CD4-positive, alpha-beta T cell treated with Interleukin-4 for 4 hours (primary cell): Measurements from ENCODE around the gene YWHAH.
"Not testable (repeated sequence)": the region's sequence is repeated elsewhere in the genome, so short reads cannot be mapped to it uniquely, and the experiment has no call there.

Experiments
- DNase-seq: peaks from one replicate; pipeline ENCODE4 v3.0.0-alpha.2; 2020

Gene YWHAH

GRCh38 chr22:31951194-31952093 is 7.1 kb downstream of the YWHAH start:
- no peak for DNase-seq

GRCh38 chr22:31952094-31952401 is 7.7 kb downstream of the YWHAH start:
- DNase-seq, result no peak

- DNase-seq, result no peak
These were observed 8.1 kb downstream of the YWHAH start for GRCh38 chr22:31952472-31952871.

GRCh38 chr22:31953261-31953660 is 8.9 kb downstream of the YWHAH start:
- no peak for DNase-seq

GRCh38 chr22:31954535-31955523 is 10.5 kb downstream of the YWHAH start:
- no peak for DNase-seq

- DNase-seq, result no peak
These were observed 12.0 kb downstream of the YWHAH start for GRCh38 chr22:31956360-31956759.

- DNase-seq, result no peak
These were observed 13.7 kb downstream of the YWHAH start for GRCh38 chr22:31957970-31958594.

GRCh38 chr22:31958625-31959239 is 14.4 kb downstream of the YWHAH start:
- peak; percentile 47 for DNase-seq

GRCh38 chr22:31960767-31961166 is 16.4 kb downstream of the YWHAH start:
- no peak for DNase-seq

- no peak for DNase-seq
These were observed 18.2 kb downstream of the YWHAH start for GRCh38 chr22:31962387-31963125.

GRCh38 chr22:31968022-31968421 is 23.7 kb downstream of the YWHAH start:
- DNase-seq, result no peak

GRCh38 chr22:31969789-31970489 is 25.6 kb downstream of the YWHAH start:
- DNase-seq, result peak; percentile 71

- DNase-seq, result peak; percentile 79
These were observed 26.4 kb downstream of the YWHAH start for GRCh38 chr22:31970490-31971444.

GRCh38 chr22:31972180-31972579 is 27.8 kb downstream of the YWHAH start:
- DNase-seq, result no peak

- no peak for DNase-seq
These were observed 29.4 kb downstream of the YWHAH start for GRCh38 chr22:31973739-31974138.

- DNase-seq, result peak; percentile 69
These were observed 33.0 kb downstream of the YWHAH start for GRCh38 chr22:31977141-31977841.

GRCh38 chr22:31977939-31978338 is 33.6 kb downstream of the YWHAH start:
- no peak for DNase-seq

- DNase-seq, result no peak
These were observed 36.3 kb downstream of the YWHAH start for GRCh38 chr22:31980628-31981027.

- not testable (repeated sequence) for DNase-seq
These were observed 37.6 kb downstream of the YWHAH start for GRCh38 chr22:31981976-31982375.
